Measurements from ENCODE around the gene AK9.
"Not testable (repeated sequence)": the region's sequence is repeated elsewhere in the genome, so short reads cannot be mapped to it uniquely, and the experiment has no call there.

Gene AK9

GRCh38 chr6:109632405-109632804, 58.6 kb downstream of the AK9 start:
- no peak overlapping the region for H3K4me3 ChIP-seq (ENCODE audit: low read depth, low read length)
- DNase-seq (ENCODE audit: low read depth) = no peak

- H3K4me3 ChIP-seq (ENCODE audit: low read depth, low read length) = no peak overlapping the region
- DNase-seq (ENCODE audit: low read depth) = no peak
Observed at GRCh38 chr6:109631403-109631802, 59.6 kb downstream of the AK9 start.

GRCh38 chr6:109628158-109629000, 62.6 kb downstream of the AK9 start:
- H3K4me3 ChIP-seq (ENCODE audit: low read depth, low read length) = no peak overlapping the region
- no peak for DNase-seq (ENCODE audit: low read depth)

- no peak for DNase-seq (ENCODE audit: low read depth)
- H3K4me3 ChIP-seq (ENCODE audit: low read depth, low read length) = no peak overlapping the region
Observed at GRCh38 chr6:109626311-109626710, 64.7 kb downstream of the AK9 start.

DNA sequence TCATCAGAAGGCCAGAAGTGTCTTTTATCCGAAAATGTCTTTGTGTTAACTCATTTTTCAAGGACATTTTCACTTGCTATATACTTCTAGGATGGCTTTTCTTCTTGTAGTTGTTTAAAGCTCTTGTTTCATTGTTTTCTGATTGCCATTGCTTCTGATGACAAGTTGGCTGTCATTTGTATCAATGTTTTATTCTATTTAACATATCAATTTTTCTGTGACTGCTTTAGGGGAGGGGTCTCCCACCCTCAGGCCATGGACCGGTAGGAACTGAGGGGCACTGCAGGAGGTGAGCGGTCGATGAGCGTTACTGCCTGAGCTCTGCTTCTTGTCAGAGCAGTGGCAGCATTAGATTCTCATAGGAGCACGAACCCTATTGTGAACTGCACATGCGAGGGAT, 65.8 kb downstream of the AK9 start:
- DNase-seq (ENCODE audit: low read depth) = no peak
- H3K4me3 ChIP-seq (ENCODE audit: low read depth, low read length) = no peak overlapping the region

GRCh38 chr6:109623288-109623687, 67.7 kb downstream of the AK9 start:
- DNase-seq (ENCODE audit: low read depth) = no peak
- no peak overlapping the region for H3K4me3 ChIP-seq (ENCODE audit: low read depth, low read length)

- DNase-seq (ENCODE audit: low read depth) = no peak
- H3K4me3 ChIP-seq (ENCODE audit: low read depth, low read length) = no peak overlapping the region
Observed at GRCh38 chr6:109612268-109612667, 78.7 kb downstream of the AK9 start.

- H3K4me3 ChIP-seq (ENCODE audit: low read depth, low read length) = no peak overlapping the region
- no peak for DNase-seq (ENCODE audit: low read depth)
Observed at GRCh38 chr6:109611502-109611901, 79.5 kb downstream of the AK9 start.

DNA sequence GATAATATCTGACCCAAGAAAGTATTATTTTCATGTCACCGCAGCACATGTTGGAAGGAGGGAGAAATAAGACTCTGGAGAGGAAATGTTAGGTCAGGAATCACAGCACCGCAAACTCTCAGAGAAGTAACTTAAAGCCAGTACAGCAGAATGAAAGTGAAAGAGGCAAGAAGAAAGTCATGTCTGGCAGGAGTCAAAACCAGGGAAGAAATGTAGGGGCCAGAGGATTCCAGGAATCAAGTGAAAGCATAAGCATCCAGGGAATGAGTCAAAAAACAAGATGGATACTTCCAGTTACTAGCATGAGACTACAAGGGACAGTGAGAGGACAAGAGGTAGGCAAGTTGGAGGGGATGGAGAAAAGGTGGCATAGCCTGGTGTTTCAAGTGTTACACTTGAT, 80.4 kb downstream of the AK9 start:
- DNase-seq (ENCODE audit: low read depth) = no peak
- H3K4me3 ChIP-seq (ENCODE audit: low read depth, low read length) = no peak overlapping the region

DNA sequence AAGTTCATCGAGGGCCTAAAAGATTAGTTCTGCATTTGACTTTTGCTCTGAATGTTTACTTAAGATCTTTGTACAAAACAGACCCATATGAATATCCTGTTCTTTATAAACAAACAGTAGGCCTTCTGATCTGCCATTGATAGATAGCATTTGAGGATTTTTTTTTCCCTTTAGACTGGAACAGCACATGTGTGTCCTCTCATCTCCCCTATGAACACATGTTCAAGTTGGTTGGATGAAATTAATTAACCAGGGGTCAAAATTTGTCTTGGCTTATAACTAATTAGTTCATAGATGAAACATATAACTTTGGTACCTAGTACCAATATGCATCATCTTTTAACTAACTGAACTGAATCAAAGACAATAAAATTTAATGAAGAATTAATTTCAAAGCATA, 81.3 kb downstream of the AK9 start:
- DNase-seq (ENCODE audit: low read depth) = no peak
- no peak overlapping the region for H3K4me3 ChIP-seq (ENCODE audit: low read depth, low read length)

GRCh38 chr6:109606359-109606758, 84.6 kb downstream of the AK9 start:
- DNase-seq (ENCODE audit: low read depth) = no peak

GRCh38 chr6:109595998-109596397, 95.0 kb downstream of the AK9 start:
- no peak for DNase-seq (ENCODE audit: low read depth)
- no peak overlapping the region for H3K4me3 ChIP-seq (ENCODE audit: low read depth, low read length)

More at GRCh38 chr6:109606359-109606758, 84.6 kb downstream of the AK9 start:
- no peak overlapping the region for H3K4me3 ChIP-seq (ENCODE audit: low read depth, low read length)

- H3K4me3 ChIP-seq (ENCODE audit: low read depth, low read length) = no peak overlapping the region
- peak; percentile 12 for DNase-seq (ENCODE audit: low read depth)
Observed at GRCh38 chr6:109580519-109580918, 110.5 kb downstream of the AK9 start.

GRCh38 chr6:109579361-109579760, 111.6 kb downstream of the AK9 start:
- peak; percentile 12 for DNase-seq (ENCODE audit: low read depth)
- H3K4me3 ChIP-seq (ENCODE audit: low read depth, low read length) = no peak overlapping the region

DNA sequence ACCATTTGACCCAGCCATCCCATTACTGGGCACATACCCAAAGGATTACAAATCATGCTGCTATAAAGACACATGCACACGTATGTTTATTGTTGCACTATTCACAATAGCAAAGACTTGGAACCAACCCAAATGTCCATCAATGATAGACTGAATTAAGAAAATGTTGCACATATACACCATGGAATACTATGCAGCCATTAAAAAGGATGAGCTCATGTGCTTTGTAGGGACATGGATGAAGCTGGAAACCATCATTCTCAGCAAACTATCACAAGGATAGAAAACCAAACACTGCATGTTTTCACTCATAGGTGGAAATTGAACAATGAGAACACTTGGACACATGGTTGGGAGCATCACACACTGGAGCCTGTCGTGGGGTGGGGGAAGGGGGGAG, 121.1 kb downstream of the AK9 start:
- not testable (repeated sequence) for H3K4me3 ChIP-seq (ENCODE audit: low read depth, low read length); DNase-seq (ENCODE audit: low read depth)

DNA sequence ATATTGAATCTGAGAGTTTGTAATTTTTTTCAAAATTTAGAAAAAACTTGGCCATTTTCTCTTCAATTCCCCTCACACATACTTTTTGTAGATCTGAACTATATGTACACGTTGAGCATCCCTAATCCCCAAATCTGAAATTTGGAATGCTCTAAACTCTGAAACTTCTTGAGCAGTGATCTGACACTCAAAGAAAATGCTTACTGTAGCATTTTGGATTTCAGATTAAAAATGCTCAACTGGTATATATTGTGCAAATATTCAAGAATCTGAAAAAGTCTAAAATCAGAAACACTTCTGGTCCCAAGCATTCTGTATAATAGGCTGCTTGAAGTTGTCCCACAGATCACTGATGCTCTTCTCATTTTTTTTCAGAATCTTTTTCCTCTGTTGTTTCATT, 129.2 kb downstream of the AK9 start:
- no peak for DNase-seq (ENCODE audit: low read depth)
- H3K4me3 ChIP-seq (ENCODE audit: low read depth, low read length) = no peak overlapping the region

GRCh38 chr6:109531446-109531845, 159.6 kb downstream of the AK9 start:
- no peak for DNase-seq (ENCODE audit: low read depth)
- H3K4me3 ChIP-seq (ENCODE audit: low read depth, low read length) = no peak overlapping the region

GRCh38 chr6:109527989-109528388, 163.0 kb downstream of the AK9 start:
- no peak overlapping the region for H3K4me3 ChIP-seq (ENCODE audit: low read depth, low read length)
- DNase-seq (ENCODE audit: low read depth) = no peak

DNA sequence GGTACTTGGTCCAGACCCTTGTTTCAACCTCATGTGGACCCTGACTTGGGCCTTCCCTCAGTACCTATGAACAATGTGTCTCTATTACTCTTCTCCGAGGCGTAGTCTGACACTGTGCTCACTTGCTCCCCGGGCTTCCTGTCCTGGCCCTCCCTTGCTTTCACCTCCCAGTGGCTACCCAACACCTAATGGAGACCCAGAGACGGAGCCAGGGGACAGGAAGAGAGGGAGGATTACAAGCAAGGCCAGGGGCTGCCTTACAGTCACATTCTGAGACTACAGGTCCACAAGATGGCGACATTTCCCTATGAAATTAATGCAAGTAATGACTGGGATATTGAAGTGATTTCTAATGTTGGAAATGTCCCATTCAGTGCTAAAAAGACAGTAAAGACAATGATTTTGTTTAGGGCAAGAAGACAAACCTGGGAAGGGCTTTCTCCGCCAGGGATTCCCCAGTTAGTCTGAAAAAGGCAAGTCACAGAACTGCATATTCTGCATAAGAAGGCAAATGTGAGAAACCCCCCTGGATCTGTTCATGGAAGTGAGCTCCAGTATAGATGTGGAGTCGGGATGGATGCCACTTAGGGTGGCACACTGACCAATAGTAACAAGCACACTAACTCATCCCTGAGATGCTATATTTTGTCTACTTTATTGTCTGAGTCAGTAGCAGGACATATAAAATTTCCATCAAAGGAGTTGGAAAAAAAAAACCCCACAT, 163.9 kb downstream of the AK9 start:
- DNase-seq (ENCODE audit: low read depth) = no peak
- no peak overlapping the region for H3K4me3 ChIP-seq (ENCODE audit: low read depth, low read length)

- no peak overlapping the region for H3K4me3 ChIP-seq (ENCODE audit: low read depth, low read length)
- no peak for DNase-seq (ENCODE audit: low read depth)
Observed at GRCh38 chr6:109524129-109524528, 166.9 kb downstream of the AK9 start.

DNA sequence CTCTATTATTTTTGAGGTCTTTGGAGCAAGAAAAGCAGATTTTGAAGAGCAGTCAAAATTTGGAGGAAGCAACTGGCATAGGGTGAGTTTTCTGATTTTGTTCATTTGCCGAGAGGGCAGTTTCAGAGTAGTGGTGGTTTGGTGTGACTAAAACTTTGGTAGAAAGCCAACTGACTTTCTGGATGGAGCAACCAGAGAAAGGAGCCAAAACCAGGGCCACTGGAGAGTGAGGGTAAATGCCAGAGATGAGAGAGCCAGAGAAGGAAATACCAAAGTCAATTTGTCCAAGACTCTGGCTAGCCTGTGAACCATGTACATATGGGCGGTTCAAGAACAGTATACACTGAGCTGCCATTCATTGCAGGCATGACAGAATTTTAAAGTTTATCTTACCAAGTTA, 167.5 kb downstream of the AK9 start:
- H3K4me3 ChIP-seq (ENCODE audit: low read depth, low read length) = no peak overlapping the region
- DNase-seq (ENCODE audit: low read depth) = peak; percentile 30
